ENCODE measurements around the gene FERMT3.

FERMT3 gene

GRCh38 chr11:64176751-64177150, 29.8 kb upstream of the FERMT3 start:
- no peaks in the 10 kb centered on the region for H3K9me3 ChIP-seq (ENCODE audit: control insufficient read depth, low read length)
- no peak overlapping the region for H3K9ac ChIP-seq (ENCODE audit: low read length)
- H3K27me3 ChIP-seq (ENCODE audit: control insufficient read depth, insufficient read depth, low read length) = no peaks in the 10 kb centered on the region
- H3K4me1 ChIP-seq (ENCODE audit: control insufficient read depth, insufficient read depth, low read length) = peaks cover 13% of the 10 kb centered on the region
- no peaks in the 10 kb centered on the region for H3K36me3 ChIP-seq (ENCODE audit: control insufficient read depth, insufficient read depth, low read length)
- no peak overlapping the region for H3K4me3 ChIP-seq (ENCODE audit: low read length)

- peaks cover 16% of the 10 kb centered on the region for H3K4me1 ChIP-seq (ENCODE audit: control insufficient read depth, insufficient read depth, low read length)
- no peaks in the 10 kb centered on the region for H3K9me3 ChIP-seq (ENCODE audit: control insufficient read depth, low read length)
- H3K36me3 ChIP-seq (ENCODE audit: control insufficient read depth, insufficient read depth, low read length) = no peaks in the 10 kb centered on the region
- H3K27me3 ChIP-seq (ENCODE audit: control insufficient read depth, insufficient read depth, low read length) = no peaks in the 10 kb centered on the region
- H3K4me3 ChIP-seq (ENCODE audit: low read length) = no peak overlapping the region
- no peak overlapping the region for H3K9ac ChIP-seq (ENCODE audit: low read length)
Observed at GRCh38 chr11:64178203-64178602, 28.3 kb upstream of the FERMT3 start.

GRCh38 chr11:64178951-64179639, 27.4 kb upstream of the FERMT3 start:
- no peak overlapping the region for H3K9ac ChIP-seq (ENCODE audit: low read length)
- no peaks in the 10 kb centered on the region for H3K36me3 ChIP-seq (ENCODE audit: control insufficient read depth, insufficient read depth, low read length)
- H3K9me3 ChIP-seq (ENCODE audit: control insufficient read depth, low read length) = no peaks in the 10 kb centered on the region
- H3K4me1 ChIP-seq (ENCODE audit: control insufficient read depth, insufficient read depth, low read length) = peaks cover 21% of the 10 kb centered on the region
- no peak overlapping the region for H3K4me3 ChIP-seq (ENCODE audit: low read length)
- no peaks in the 10 kb centered on the region for H3K27me3 ChIP-seq (ENCODE audit: control insufficient read depth, insufficient read depth, low read length)

- no peaks in the 10 kb centered on the region for H3K27me3 ChIP-seq (ENCODE audit: control insufficient read depth, insufficient read depth, low read length)
- peak overlapping the region; percentile 52 for H3K9ac ChIP-seq (ENCODE audit: low read length)
- H3K4me3 ChIP-seq (ENCODE audit: low read length) = no peak overlapping the region
- no peaks in the 10 kb centered on the region for H3K36me3 ChIP-seq (ENCODE audit: control insufficient read depth, insufficient read depth, low read length)
- H3K9me3 ChIP-seq (ENCODE audit: control insufficient read depth, low read length) = no peaks in the 10 kb centered on the region
- peaks cover 31% of the 10 kb centered on the region for H3K4me1 ChIP-seq (ENCODE audit: control insufficient read depth, insufficient read depth, low read length)
Observed at GRCh38 chr11:64180891-64181290, 25.6 kb upstream of the FERMT3 start.

DNA sequence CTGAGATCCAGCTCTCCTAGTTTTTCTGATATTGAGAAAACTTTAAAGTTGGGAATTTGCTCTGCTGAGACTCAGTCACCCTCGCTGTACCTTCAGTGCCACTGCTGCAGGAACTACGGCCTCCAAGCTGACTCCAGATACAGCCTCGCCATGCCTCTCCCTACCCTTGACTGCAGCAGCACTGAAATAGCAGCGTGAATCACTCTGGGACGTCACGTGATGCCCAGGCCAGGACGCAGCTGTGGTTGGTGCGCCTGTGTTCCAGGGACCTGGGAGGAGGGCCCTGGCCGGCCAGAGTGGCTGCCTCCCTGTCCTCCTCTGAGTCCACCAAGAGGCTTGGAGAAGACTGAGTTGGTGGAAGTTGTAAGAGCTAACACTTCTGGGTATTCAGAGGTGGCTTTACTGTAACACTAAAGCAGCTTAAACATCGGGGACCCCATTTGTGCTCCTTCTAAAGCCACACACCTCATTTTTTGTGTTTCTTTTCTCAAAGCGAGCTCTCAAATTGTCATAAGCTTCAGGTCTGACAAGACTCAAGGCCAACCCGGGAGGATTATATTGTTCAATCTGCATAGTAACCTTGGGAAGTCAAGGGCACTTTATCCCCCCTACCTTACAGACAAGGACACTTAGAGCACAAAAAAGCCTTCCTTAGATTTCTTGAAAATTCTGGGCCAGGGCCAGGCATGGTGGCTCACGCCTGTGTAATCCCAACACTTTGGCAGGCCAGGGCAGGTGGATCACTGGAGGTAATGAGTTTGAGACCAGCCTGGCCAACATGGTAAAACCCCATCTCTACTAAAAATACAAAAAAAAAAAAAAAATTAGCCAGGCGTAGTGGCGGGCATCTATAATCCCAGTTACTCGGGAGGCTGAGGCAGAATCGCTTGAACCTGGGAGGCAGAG, 24.8 kb upstream of the FERMT3 start:
- H3K4me3 ChIP-seq (ENCODE audit: low read length) = no peak overlapping the region
- peaks cover 31% of the 10 kb centered on the region for H3K4me1 ChIP-seq (ENCODE audit: control insufficient read depth, insufficient read depth, low read length)
- no peaks in the 10 kb centered on the region for H3K9me3 ChIP-seq (ENCODE audit: control insufficient read depth, low read length)
- no peaks in the 10 kb centered on the region for H3K36me3 ChIP-seq (ENCODE audit: control insufficient read depth, insufficient read depth, low read length)
- peak overlapping the region; percentile 52 for H3K9ac ChIP-seq (ENCODE audit: low read length)
- H3K27me3 ChIP-seq (ENCODE audit: control insufficient read depth, insufficient read depth, low read length) = no peaks in the 10 kb centered on the region

- H3K27me3 ChIP-seq (ENCODE audit: control insufficient read depth, insufficient read depth, low read length) = no peaks in the 10 kb centered on the region
- H3K9ac ChIP-seq (ENCODE audit: low read length) = no peak overlapping the region
- H3K36me3 ChIP-seq (ENCODE audit: control insufficient read depth, insufficient read depth, low read length) = no peaks in the 10 kb centered on the region
- H3K9me3 ChIP-seq (ENCODE audit: control insufficient read depth, low read length) = no peaks in the 10 kb centered on the region
- peaks cover 38% of the 10 kb centered on the region for H3K4me1 ChIP-seq (ENCODE audit: control insufficient read depth, insufficient read depth, low read length)
- H3K4me3 ChIP-seq (ENCODE audit: low read length) = no peak overlapping the region
Observed at GRCh38 chr11:64183890-64184289, 22.6 kb upstream of the FERMT3 start.

DNA sequence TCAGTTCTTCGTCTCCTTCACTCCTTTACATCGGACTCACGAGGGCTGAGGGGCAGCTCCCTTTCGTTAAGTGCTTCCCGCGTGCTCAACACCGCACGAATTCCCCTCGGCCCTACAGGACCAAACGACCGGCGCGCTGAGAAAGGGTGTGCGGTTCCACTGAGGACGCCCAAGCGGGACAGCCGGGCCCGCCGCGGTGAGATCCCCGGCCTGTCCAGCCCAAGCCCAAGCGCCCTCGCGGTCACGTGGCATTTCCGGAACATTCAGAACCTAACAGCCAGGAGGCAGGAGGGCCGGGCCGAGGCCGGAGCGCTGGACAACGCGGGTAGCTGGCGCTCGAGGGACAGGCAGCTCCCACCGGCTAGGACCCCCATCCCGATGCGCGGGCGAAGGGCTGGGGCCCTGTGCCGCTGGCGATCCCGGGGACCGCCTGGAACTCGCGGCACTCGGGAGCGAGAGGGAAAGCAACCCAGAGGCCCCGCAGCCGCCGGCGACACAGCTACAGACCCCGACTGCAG, 21.3 kb upstream of the FERMT3 start:
- H3K9me3 ChIP-seq (ENCODE audit: control insufficient read depth, low read length) = no peaks in the 10 kb centered on the region
- H3K9ac ChIP-seq (ENCODE audit: low read length) = peak overlapping the region; percentile 83
- H3K4me3 ChIP-seq (ENCODE audit: low read length) = peak overlapping the region; percentile 83
- peaks cover 38% of the 10 kb centered on the region for H3K4me1 ChIP-seq (ENCODE audit: control insufficient read depth, insufficient read depth, low read length)
- no peaks in the 10 kb centered on the region for H3K27me3 ChIP-seq (ENCODE audit: control insufficient read depth, insufficient read depth, low read length)
- no peaks in the 10 kb centered on the region for H3K36me3 ChIP-seq (ENCODE audit: control insufficient read depth, insufficient read depth, low read length)

DNA sequence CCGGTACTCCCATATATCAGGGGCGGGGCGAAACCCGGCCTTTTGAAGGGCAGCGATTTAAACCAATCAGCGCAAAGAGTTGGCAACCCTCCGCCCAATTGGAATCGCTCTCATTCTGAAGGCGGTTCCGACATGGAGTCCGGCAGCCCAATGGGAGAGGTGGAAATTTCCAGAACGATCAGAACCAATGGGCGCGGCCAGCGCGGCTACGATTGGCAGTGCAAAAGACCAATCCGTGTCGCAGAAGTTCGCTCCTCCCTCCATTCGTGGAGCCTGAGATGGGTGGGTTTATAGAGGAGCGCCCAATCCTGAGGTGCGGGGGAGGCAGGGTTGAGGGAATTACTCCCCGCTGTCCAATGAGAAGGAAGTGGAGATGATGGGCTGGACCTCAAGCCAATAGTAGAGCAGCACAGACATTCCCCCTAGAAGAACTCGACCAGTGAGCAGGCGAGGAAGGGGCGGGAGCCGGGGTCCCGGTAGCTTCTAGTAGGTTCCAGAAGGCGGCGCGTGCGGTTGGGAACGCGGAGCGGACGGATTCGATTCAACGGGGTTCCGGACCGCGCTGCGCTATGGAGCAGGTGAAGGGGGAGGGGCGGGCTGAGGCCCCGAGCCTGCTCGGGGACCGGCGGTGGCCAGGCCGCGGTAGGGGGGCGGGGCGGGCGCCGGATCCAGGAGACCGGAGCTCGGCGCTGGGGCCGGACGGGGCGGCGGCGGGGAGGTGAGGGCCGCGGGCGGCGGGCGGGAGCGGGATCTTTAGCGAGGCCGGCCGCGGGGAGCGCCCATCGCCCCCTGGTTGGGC, 20.6 kb upstream of the FERMT3 start, which contains the start of gene STIP1:
Gene STIP1 (plus strand): TSS at position 479 of the 799 bp plus-strand sequence. CDS start 91 bp downstream, at position 570.
- Histone ChIP-seq H3K4me1 (ENCODE audit: control insufficient read depth, insufficient read depth, low read length) (peaks cover 33% of the 10 kb centered on the region), H3K4me3 (ENCODE audit: low read length) (peak within 1 kb of the TSS; percentile 83), H3K27me3 (ENCODE audit: control insufficient read depth, insufficient read depth, low read length) (no peaks in the 10 kb centered on the region), H3K9ac (ENCODE audit: low read length) (peak within 1 kb of the TSS; percentile 83), H3K9me3 (ENCODE audit: control insufficient read depth, low read length) (no peaks in the 10 kb centered on the region), H3K36me3 (ENCODE audit: control insufficient read depth, insufficient read depth, low read length) (no peaks in the 10 kb centered on the region)

- H3K9me3 ChIP-seq (ENCODE audit: control insufficient read depth, low read length) = no peaks in the 10 kb centered on the region
- H3K36me3 ChIP-seq (ENCODE audit: control insufficient read depth, insufficient read depth, low read length) = no peaks in the 10 kb centered on the region
- H3K9ac ChIP-seq (ENCODE audit: low read length) = no peak overlapping the region
- no peaks in the 10 kb centered on the region for H3K27me3 ChIP-seq (ENCODE audit: control insufficient read depth, insufficient read depth, low read length)
- peaks cover 26% of the 10 kb centered on the region for H3K4me1 ChIP-seq (ENCODE audit: control insufficient read depth, insufficient read depth, low read length)
- H3K4me3 ChIP-seq (ENCODE audit: low read length) = no peak overlapping the region
Observed at GRCh38 chr11:64186492-64187165, 19.9 kb upstream of the FERMT3 start.

- Histone ChIP-seq H3K27me3 (ENCODE audit: control insufficient read depth, insufficient read depth, low read length) (no peaks in the 10 kb centered on the region), H3K9ac (ENCODE audit: low read length) (no peak overlapping the region), H3K36me3 (ENCODE audit: control insufficient read depth, insufficient read depth, low read length) (peaks cover 18% of the 10 kb centered on the region), H3K4me1 (ENCODE audit: control insufficient read depth, insufficient read depth, low read length) (peaks cover 7% of the 10 kb centered on the region), H3K9me3 (ENCODE audit: control insufficient read depth, low read length) (no peaks in the 10 kb centered on the region), H3K4me3 (ENCODE audit: low read length) (no peak overlapping the region)
Observed at GRCh38 chr11:64192434-64192833, 14.1 kb upstream of the FERMT3 start.

- Histone ChIP-seq H3K9me3 (ENCODE audit: control insufficient read depth, low read length) (no peaks in the 10 kb centered on the region), H3K36me3 (ENCODE audit: control insufficient read depth, insufficient read depth, low read length) (peaks cover 28% of the 10 kb centered on the region), H3K27me3 (ENCODE audit: control insufficient read depth, insufficient read depth, low read length) (no peaks in the 10 kb centered on the region), H3K9ac (ENCODE audit: low read length) (no peak overlapping the region), H3K4me3 (ENCODE audit: low read length) (no peak overlapping the region), H3K4me1 (ENCODE audit: control insufficient read depth, insufficient read depth, low read length) (no peaks in the 10 kb centered on the region)
Observed at GRCh38 chr11:64196626-64197025, 9.9 kb upstream of the FERMT3 start.

Measured in mucosa of stomach (tissue), 1 donor.